HUES48 (cell line): ENCODE measurements around the gene THEM5.

ENCODE experiments used
- H3K27ac ChIP-seq: one replicate; pipeline ENCODE4 v1.7.0; 2013; ENCODE audit warnings: low read depth, low read length, inconsistent platforms
- H3K27me3 ChIP-seq: 2 replicates; pipeline ENCODE4 v1.6.1; 2013; ENCODE audit warnings: mild to moderate bottlenecking, low read length; ENCODE audit not compliant: control insufficient read depth, insufficient read depth
- H3K36me3 ChIP-seq: 2 replicates; pipeline ENCODE4 v1.6.1; 2013; ENCODE audit warnings: low read length; ENCODE audit not compliant: control insufficient read depth, insufficient read depth
- H3K4me1 ChIP-seq: 2 replicates; pipeline ENCODE4 v1.6.1; 2013; ENCODE audit warnings: mild to moderate bottlenecking, low read length; ENCODE audit not compliant: control insufficient read depth, insufficient read depth
- H3K4me3 ChIP-seq: 2 replicates; pipeline ENCODE4 v1.5.1; 2013; ENCODE audit warnings: mild to moderate bottlenecking, low read depth, low read length
- H3K9ac ChIP-seq: 2 replicates; pipeline ENCODE4 v1.6.1; 2013; ENCODE audit warnings: mild to moderate bottlenecking, low read depth, low read length, moderate library complexity
- H3K9me3 ChIP-seq: 2 replicates; pipeline ENCODE4 v1.6.1; 2013; ENCODE audit warnings: low read length; ENCODE audit not compliant: control insufficient read depth, insufficient read depth

Gene THEM5

DNA sequence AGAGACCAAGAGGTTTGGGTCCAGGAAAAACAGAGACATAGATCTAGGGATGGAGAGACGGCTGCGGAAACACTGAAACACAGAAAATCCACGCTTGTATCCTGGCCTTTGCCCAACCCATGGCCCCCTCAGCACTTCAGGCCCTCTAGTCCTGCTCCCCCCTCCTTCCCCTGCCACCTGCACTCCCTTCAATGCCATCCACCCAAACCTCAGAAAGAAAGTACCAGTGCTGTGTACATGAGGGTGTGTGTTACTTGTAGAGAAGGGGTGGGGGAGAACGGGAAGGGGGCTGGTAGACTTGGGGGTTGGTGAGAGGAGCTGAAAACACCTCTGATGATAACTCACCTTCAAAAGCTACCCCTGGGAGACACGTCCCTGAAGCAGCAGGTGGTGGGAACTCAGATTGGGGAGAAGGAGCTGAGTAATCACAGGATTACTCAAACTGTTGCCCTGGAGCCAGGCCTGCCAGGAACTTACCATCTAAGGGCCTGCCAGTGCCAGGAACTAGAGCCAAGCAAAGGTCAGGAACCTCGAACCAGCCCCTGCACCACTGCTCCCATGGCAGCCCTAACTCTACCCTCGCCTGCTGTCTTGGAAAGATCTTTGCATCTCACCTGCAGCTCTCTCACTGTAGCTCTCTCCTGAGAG lies 33.4 kb downstream of the THEM5 start:
- no peak overlapping the region for H3K9ac ChIP-seq
- 0 out of 2 replicates have a peak, but pooled peaks cover 3% of the 10 kb centered on the region for H3K4me1 ChIP-seq
- 0 out of 2 replicates have a peak, but pooled peaks cover 3% of the 10 kb centered on the region for H3K27me3 ChIP-seq
- H3K4me3 ChIP-seq = no peak overlapping the region
- H3K27ac ChIP-seq = no peak overlapping the region
- no peaks in the 10 kb centered on the region for H3K36me3 ChIP-seq
- no peaks in the 10 kb centered on the region for H3K9me3 ChIP-seq

DNA sequence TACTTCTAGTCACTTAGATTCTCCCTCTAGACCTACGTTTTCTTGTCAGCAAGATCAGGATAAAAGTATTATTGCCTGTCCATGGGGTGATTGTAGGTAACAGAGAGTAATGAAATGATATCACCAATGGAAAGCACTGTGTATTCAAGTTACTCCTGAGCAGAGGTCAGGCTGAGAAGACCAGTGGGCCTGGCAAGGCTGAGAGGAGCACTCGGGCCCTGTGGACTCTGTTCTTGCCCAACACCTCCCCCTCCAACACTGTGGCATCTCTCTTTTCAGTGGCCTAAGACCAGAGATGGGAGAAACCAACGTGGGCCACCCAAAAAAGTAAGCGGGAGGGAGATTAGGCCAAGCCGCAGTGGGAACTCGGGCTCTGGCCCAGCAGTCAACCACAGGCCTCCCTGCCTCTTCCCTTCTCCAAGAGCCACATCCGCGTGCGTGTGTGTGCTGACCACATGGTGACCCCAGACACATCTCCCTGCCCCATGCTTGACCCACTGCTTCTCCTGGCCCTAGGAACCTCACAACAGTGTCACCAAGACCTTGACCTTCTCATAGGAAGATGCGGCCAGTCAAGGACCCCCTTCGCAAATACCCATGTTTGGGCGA lies 34.2 kb downstream of the THEM5 start:
- 0 out of 2 replicates have a peak, but pooled peaks cover 3% of the 10 kb centered on the region for H3K27me3 ChIP-seq
- no peaks in the 10 kb centered on the region for H3K9me3 ChIP-seq
- H3K4me1 ChIP-seq = 0 out of 2 replicates have a peak, but pooled peaks cover 3% of the 10 kb centered on the region
- no peak overlapping the region for H3K9ac ChIP-seq
- H3K4me3 ChIP-seq = no peak overlapping the region
- no peaks in the 10 kb centered on the region for H3K36me3 ChIP-seq
- no peak overlapping the region for H3K27ac ChIP-seq

DNA sequence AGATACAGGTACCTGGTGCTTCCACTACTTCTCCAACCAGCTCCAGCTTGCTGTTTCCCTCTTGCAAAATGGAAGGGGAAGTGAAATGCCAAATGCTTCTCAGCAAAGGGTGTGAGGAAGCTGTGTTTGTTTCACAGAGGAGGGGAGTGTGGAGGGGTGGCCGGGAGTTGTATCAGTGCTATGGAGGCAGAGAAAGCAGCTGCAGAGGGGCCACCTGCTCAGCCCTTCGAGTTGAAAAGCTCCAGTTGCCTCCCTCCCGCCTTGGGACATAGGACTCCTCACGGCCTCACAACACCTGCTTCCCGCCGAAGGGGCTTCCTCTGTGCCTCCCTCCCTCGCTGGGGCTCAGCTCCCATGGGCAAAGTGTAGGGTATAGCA lies 36.2 kb downstream of the THEM5 start:
- H3K36me3 ChIP-seq = no peaks in the 10 kb centered on the region
- no peak overlapping the region for H3K27ac ChIP-seq
- H3K27me3 ChIP-seq = 0 out of 2 replicates have a peak, but pooled peaks cover under 1% of the 10 kb centered on the region
- H3K4me3 ChIP-seq = no peak overlapping the region
- H3K4me1 ChIP-seq = no peaks in the 10 kb centered on the region
- H3K9ac ChIP-seq = no peak overlapping the region
- no peaks in the 10 kb centered on the region for H3K9me3 ChIP-seq

DNA sequence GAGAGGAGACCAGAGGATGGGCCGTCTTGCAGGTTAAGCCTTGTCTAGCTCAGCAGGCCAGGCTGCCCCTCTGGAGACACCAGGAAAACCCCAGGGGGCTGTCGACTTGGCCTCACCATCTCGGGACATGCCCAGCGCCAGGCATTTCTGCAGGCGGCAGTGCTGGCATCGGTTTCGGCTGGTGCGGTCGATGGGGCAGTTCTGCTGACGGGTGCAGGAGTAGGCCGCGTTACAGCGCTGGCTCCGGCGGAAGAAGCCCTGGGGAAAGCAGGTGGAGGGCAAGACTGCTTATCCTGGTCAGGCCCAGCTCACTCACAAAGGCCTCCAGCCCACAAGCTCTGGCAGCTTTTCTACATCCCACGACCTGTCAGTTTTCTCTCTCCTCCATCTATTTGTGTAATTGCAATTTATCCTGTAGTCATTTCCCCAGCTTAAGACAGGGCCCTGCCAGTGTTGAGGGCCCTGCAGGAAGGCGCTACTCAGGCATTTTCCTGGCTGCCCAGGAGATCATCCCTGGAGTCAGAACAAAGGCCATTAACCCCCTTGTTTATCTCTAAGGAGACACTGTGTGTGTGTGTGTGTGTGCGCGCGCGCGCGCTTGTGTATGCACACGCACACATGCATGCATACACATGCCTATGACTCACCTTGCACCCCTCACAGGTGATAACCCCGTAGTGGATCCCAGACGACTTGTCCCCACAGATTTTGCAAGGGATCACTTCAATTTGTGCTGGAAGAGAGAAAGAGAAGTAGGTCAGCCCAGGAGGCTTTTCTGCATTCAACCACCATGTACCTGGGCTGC lies 36.8 kb downstream of the THEM5 start:
- Histone ChIP-seq H3K4me3 (no peak overlapping the region), H3K4me1 (no peaks in the 10 kb centered on the region), H3K27ac (no peak overlapping the region)

DNA sequence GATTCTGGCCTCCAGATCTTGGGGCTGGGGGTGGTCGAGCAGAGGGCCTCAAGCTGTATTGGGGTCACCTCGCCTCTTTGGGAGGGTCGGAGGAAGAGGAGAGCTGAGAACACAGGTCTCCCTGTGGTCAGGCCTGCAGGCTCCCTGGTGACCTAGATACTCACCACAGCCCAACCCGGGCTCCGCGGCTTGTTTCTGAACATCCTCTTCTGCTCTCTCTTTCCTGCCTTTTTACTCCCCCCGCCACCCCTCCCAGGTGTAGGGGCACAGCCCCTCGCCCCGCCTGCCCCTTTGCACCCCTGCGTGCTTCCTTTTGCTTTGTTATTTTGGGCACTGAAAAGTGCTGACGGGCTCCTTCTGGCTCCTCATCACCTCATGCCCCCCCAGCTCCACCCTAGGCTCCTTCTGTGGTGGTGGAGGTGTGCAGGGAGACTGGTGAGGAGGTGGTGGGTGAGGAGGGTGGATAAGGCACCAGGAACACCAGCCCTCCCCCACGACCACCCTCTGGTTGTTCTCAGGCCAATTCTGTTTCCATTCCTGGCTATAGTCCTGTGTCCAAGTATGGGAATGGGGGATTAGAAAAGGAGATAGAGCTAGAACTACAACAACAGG lies 37.7 kb downstream of the THEM5 start:
- Histone ChIP-seq H3K4me3 (no peak overlapping the region), H3K36me3 (no peaks in the 10 kb centered on the region), H3K9ac (no peak overlapping the region), H3K27me3 (no peaks in the 10 kb centered on the region), H3K9me3 (no peaks in the 10 kb centered on the region), H3K27ac (no peak overlapping the region), H3K4me1 (0 out of 2 replicates have a peak, but pooled peaks cover 4% of the 10 kb centered on the region)

More for the DNA sequence above, 36.8 kb downstream of the THEM5 start:
- no peak overlapping the region for H3K9ac ChIP-seq
- H3K9me3 ChIP-seq = no peaks in the 10 kb centered on the region
- H3K27me3 ChIP-seq = no peaks in the 10 kb centered on the region
- H3K36me3 ChIP-seq = no peaks in the 10 kb centered on the region

DNA sequence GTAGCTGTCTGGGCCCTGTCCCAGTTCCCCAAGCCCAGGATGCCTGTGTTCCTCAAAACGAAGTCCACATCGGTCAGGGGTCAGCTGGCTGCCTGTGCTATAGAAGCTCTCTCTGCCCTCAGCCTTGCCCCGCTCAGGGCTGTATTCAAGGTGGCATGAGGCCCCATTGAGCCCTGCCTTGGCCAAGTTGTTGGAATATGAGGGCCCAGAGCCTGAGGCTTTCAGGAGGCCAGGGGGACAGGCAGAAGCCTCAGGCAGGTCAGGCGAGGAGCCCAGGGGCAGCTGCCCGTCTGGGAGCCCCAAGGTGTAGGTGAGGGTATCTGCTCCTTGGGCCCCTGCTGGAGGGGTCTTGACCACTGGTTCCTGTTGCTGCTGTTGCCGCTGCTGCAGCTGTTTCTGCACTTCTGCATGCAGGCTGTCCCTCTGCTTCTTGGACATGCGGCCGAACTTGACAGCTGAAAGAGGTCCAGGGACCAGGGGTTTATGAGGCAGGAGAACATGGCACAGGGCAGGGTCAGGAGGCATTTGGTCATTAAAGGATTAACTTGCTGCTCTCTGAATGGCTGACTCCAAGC lies 38.5 kb downstream of the THEM5 start:
- H3K27ac ChIP-seq = no peak overlapping the region
- no peak overlapping the region for H3K4me3 ChIP-seq
- H3K9ac ChIP-seq = no peak overlapping the region
- H3K27me3 ChIP-seq = no peaks in the 10 kb centered on the region
- H3K36me3 ChIP-seq = no peaks in the 10 kb centered on the region
- H3K9me3 ChIP-seq = no peaks in the 10 kb centered on the region
- peaks cover 7% of the 10 kb centered on the region; the same call in 1 of the 2 replicates for H3K4me1 ChIP-seq

GRCh38 chr1:151814426-151814825 lies 39.1 kb downstream of the THEM5 start:
- H3K9me3 ChIP-seq = no peaks in the 10 kb centered on the region
- H3K4me1 ChIP-seq = peaks cover 12% of the 10 kb centered on the region
- no peak overlapping the region for H3K4me3 ChIP-seq
- no peaks in the 10 kb centered on the region for H3K36me3 ChIP-seq
- H3K27ac ChIP-seq = no peak overlapping the region
- no peak overlapping the region for H3K9ac ChIP-seq
- H3K27me3 ChIP-seq = no peaks in the 10 kb centered on the region

DNA sequence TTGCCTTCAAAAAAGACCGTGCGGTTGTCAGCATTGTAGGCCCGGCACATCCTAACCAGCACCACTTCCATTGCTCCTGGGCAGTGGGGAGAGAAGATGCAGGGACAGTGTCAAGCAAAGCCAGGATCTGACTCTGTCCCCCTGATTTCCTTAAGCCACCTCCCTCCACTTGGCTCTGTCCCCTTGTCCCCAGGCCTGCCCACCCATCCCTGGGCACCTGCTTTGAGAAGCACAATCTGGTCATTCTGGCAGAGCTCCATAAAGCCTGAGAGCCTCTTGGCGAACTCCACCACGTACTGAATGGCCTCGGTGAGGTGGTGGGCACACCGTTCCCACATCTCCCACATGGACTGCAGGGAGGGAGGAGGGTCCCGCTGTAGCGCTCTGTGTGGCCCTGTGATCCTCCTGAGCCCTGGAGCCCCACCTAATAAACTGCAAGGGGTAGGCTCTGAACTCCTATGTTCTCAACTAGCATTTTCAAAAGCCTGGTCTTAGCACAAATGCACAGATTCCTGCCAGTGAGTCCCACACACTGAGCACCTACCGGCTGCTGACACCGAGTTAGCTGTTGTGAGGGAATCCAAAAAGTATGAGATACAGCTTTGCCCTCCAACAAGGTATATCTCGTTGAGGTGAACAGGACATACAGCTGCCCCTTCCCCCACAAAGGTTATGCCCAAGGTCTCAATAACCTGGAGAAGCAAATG lies 40.1 kb downstream of the THEM5 start:
- Histone ChIP-seq H3K27ac (no peak overlapping the region), H3K9ac (no peak overlapping the region), H3K36me3 (no peaks in the 10 kb centered on the region), H3K27me3 (no peaks in the 10 kb centered on the region), H3K4me3 (no peak overlapping the region), H3K4me1 (peaks cover 12% of the 10 kb centered on the region), H3K9me3 (no peaks in the 10 kb centered on the region)

DNA sequence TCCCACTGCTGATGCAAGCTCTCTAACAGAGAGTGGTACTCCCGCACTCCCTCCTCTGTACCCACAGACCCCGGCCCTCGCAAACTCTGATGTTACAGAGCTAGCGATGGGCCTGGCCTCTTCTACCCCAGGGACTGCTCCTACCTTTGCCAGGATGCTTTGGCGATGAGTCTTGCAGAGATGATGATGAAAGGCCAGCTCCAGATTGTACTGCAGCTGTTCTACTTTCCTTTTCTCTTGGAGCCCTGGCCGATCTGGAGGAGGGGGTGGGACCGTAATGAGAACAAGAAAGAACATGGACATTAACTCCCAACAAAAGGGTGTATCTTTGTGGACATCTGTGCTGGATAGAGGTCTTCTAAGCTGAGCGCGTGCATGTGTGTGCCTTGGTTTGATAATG lies 42.3 kb downstream of the THEM5 start:
- H3K27me3 ChIP-seq = no peaks in the 10 kb centered on the region
- no peak overlapping the region for H3K27ac ChIP-seq
- H3K9ac ChIP-seq = no peak overlapping the region
- no peaks in the 10 kb centered on the region for H3K36me3 ChIP-seq
- peaks cover 12% of the 10 kb centered on the region for H3K4me1 ChIP-seq
- no peak overlapping the region for H3K4me3 ChIP-seq
- H3K9me3 ChIP-seq = no peaks in the 10 kb centered on the region

DNA sequence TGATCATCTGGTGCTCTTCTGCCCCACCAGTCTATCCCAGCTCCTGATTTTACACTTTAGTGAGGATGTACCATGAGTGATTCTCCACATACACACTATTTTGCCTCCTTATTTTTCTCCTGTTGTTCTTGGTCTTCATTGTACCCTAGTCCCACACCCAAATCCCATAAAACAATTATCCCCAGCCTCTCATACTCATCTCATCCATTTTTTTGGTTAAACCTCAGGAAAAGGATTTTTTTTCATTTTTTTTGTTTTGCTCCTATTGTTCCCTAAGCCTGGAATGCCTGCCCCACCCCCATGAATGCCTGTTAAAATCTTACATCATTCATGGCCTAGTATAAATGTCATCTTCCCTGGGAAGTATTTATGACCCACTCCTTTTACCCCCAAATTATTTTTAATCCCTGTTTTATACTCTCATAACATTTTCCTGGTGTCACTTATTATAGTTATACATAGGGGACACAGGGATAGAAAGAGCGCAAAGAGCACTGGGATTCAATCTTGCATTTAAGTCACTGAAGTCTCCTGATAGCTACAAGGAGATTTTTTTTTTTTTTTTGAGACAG lies 43.4 kb downstream of the THEM5 start:
- Histone ChIP-seq H3K27ac (no peak overlapping the region), H3K4me1 (peaks cover 12% of the 10 kb centered on the region), H3K9me3 (no peaks in the 10 kb centered on the region), H3K36me3 (no peaks in the 10 kb centered on the region), H3K9ac (peak overlapping the region; percentile 26; the same call in 1 of the 2 replicates), H3K27me3 (no peaks in the 10 kb centered on the region), H3K4me3 (no peak overlapping the region)
